GM21367 (cell line): ENCODE results near the gene AEN.

Experiments
- ATAC-seq: cut with Tn5 transposase; IDR thresholded peaks from one replicate; pipeline ENCODE4 v1.9.1; 2021; ENCODE audit not compliant: unreplicated experiment

The AEN gene

GRCh38 chr15:88620995-88621772 lies at the start of gene AEN:
TSS of gene AEN (plus strand) at chr15:88621340. CDS start at chr15:88626210, 4,870 bp downstream.
- ATAC-seq = peak; percentile 88

- no peak for ATAC-seq
Measured at GRCh38 chr15:88571852-88572259, 49.3 kb upstream of the AEN start.

- ATAC-seq = no peak
Measured at GRCh38 chr15:88574077-88574476, 47.1 kb upstream of the AEN start.

GRCh38 chr15:88574655-88575054 lies 46.5 kb upstream of the AEN start:
- no peak for ATAC-seq

- no peak for ATAC-seq
Measured at GRCh38 chr15:88579322-88579721, 41.8 kb upstream of the AEN start.

- no peak for ATAC-seq
Measured at GRCh38 chr15:88580532-88580931, 40.6 kb upstream of the AEN start.

GRCh38 chr15:88586401-88587162 lies 34.6 kb upstream of the AEN start:
- no peak for ATAC-seq

- no peak for ATAC-seq
Measured at GRCh38 chr15:88590759-88591158, 30.4 kb upstream of the AEN start.

GRCh38 chr15:88591384-88591783 lies 29.8 kb upstream of the AEN start:
- no peak for ATAC-seq

- ATAC-seq = no peak
Measured at GRCh38 chr15:88603885-88604284, 17.3 kb upstream of the AEN start.

- no peak for ATAC-seq
Measured at GRCh38 chr15:88604381-88605188, 16.6 kb upstream of the AEN start.

GRCh38 chr15:88605189-88606069 lies 15.7 kb upstream of the AEN start:
- ATAC-seq = no peak

- no peak for ATAC-seq
Measured at GRCh38 chr15:88606070-88606794, 14.9 kb upstream of the AEN start.

- ATAC-seq = no peak
Measured at GRCh38 chr15:88607951-88608350, 13.2 kb upstream of the AEN start.

GRCh38 chr15:88608607-88609181 lies 12.4 kb upstream of the AEN start:
- no peak for ATAC-seq

GRCh38 chr15:88609344-88610090 lies 11.6 kb upstream of the AEN start:
- ATAC-seq = no peak

GRCh38 chr15:88610701-88611231 lies 10.4 kb upstream of the AEN start:
- no peak for ATAC-seq

GRCh38 chr15:88612186-88612796 lies 8.8 kb upstream of the AEN start:
- ATAC-seq = no peak
